Activated effector memory CD4-positive, alpha-beta T cell treated with Interleukin-2 at 50 U/mL for 16 hours (primary cell): ENCODE measurements around the gene EME2.

Experiments
- DNase-seq: peaks from one replicate; pipeline ENCODE4 v3.0.0-alpha.2; 2020

Gene EME2

DNA sequence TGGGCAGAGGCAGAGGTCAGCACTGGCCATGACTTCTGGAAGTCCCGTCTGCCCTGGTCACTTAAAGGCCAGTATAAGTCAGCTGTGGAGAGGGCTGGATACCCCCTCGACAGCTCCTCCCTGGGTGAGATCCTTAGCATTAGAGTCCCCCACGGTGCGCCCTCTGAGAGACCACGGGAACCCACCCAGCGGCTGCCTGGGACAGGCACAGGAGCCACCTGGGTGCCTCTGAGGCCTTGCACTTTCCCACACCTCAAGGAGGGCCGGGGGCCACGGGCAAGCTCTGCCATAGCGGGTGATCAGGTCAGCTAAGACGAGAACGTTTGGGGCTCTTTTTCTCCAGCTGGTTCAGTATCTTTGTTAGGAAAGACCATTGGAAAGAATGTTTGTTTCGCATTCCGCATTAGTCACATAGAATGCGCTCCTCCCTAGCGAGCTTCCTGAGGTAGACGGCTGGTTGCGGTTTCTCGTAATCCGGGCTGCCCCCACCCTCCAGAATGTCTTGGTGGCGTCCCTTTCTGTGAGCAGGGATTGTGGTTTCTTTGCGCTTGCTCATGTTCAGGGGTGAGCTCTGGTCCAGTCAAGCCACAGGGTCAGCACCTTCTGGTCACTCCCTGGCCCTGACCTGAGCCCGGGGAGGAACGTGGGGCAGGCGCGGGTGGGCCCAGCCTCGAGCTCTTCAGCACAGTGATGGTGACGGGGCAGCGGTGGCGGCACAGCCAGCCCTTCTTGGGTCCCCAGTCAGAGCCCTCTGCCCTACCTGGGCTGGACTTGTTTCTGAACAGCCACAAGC, 26.5 kb upstream of the EME2 start:
- DNase-seq, result no peak

DNA sequence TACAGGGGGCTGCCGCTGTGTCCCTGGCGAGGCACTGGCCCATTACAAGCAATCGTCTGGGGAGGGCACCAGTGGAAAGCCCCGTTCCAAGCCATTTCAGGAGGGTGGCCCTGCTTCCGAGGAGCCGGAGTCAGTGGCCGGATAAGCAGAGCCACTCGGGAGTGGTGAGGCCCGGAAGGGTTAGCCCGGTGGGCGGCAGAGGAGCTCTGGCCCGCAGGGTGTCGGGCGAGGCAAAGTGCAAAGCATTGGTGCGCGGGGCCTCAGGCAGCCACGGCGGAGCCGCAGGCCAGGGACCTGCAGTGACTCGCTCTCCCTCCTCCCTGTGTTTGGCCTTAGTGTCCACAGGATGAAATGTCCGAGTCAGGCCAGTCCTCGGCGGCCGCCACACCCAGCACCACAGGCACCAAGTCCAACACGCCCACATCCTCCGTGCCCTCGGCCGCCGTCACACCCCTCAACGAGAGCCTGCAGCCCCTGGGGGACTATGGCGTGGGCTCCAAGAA, 25.9 kb upstream of the EME2 start:
- no peak for DNase-seq

DNA sequence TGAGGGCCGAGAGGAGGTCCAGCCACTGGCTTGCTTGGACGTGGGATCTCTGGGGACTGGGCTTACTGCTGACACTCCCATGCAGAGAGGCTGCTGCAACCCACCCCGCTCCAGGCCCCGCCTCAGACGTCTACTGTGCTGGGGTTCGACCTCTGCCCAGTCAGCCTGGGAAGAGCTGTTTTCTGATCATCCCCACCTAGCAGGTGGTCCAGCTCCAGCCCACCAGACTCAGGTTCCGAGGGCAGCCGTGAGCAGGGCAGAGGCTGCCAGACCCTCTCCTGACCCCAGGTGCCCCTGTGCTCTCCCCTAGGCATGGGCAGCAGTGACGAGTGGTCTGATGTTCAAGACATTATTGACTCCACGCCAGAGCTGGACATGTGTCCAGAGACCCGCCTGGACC, 24.7 kb upstream of the EME2 start:
- DNase-seq, result no peak

DNA sequence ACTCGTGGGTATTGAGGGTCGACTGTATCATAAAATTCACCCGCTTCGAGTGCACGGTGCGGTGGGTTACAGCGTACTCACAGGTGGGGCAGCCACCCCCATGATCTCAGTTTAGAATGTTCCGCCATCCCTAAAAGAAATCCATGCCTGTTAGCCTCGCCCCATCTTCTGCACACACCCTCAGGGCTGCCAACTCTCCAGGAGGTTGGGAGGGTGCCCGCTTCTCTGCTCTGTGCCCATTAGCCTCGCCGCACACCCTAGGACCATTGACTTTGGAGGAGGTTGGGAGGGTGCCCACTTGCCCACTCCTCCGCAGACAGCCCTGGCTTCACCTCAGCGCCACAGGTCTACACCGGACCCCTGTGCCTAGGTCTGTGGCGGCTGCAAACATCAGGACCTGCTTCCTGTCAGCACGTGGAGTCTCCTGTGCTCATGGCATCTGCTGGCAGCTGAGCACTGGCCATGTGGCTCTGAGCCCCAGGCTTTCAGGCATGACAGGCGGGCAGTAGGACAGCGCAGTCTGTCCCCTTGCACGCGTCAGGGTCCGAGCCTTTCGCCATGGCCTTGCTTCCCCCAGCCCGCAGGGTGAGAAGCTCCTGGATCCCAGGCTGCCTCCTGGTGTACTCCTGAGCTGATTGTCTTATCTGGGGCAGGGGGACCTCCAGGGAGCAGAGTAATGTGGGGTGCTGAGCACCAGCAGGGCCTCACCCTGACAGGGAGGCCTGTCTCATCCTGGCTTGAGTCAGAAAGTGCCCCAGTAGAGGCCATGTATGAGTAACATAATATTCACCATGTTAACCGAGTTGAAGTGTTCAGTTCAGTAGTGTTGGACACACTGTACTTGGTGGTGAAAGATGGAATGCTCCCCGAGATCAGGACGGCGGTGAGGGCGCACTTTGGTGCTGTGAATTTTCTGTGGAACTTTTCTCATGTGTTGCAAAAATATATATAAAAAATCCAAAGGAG, 23.2 kb upstream of the EME2 start:
- DNase-seq, result no peak

DNA sequence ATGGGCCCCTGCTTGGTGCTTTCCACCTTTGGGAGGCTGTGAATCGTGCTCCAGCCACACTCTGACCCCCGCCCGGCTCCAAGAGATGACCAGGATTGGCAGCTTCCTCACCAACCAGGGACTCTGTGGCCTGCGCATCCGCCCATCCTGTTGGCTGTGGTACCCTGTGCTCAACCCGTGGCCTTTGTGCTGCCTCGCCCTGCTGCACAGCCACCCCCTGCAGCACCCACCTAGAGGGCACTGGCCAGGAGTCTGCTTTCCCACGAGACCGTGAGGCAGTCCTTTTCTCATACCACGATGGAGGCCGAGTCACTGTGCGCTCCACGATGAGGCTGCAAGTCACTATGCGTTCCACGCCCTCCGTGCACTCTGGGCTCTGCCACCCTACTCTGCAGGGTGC, 20.7 kb upstream of the EME2 start:
- no peak for DNase-seq

DNA sequence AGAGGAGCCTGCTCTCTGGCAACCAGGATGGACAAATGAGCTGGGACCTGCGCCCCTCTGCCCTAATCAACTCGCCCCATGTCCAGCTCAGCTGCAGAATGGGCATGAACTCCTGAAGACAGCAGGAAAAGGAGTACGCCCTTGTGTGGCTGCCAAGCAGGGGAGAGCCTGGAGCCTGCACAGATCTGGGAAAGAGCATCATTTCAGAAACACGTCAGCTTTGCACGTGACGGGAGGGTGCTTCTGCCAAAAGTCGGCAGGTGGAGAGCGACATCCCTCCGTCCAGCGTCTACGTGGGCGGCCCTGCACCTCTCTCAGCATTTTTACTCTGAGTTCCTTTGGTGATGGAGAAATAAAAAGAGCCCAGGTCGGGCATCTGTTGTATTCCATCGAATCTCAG, 19.8 kb upstream of the EME2 start:
- no peak for DNase-seq

DNA sequence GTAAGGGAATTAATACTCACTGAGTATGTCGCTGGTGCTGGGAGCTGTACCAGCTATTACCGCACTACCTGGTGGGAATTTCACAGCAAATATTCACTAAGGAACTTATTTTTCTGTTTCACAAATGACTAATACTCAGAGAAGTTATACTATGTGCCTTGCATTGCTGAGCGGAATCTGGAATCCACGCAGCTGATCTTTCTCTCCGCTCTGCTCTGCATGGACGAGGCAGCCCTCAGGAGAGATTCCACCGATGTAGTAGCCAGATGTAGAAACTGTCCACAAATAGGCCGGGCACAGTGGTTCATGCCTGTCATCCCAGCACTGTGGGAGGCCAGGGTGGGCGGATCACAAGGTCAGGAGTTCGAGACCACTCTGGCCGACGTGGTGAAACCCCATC, 18.4 kb upstream of the EME2 start:
- no peak for DNase-seq

DNA sequence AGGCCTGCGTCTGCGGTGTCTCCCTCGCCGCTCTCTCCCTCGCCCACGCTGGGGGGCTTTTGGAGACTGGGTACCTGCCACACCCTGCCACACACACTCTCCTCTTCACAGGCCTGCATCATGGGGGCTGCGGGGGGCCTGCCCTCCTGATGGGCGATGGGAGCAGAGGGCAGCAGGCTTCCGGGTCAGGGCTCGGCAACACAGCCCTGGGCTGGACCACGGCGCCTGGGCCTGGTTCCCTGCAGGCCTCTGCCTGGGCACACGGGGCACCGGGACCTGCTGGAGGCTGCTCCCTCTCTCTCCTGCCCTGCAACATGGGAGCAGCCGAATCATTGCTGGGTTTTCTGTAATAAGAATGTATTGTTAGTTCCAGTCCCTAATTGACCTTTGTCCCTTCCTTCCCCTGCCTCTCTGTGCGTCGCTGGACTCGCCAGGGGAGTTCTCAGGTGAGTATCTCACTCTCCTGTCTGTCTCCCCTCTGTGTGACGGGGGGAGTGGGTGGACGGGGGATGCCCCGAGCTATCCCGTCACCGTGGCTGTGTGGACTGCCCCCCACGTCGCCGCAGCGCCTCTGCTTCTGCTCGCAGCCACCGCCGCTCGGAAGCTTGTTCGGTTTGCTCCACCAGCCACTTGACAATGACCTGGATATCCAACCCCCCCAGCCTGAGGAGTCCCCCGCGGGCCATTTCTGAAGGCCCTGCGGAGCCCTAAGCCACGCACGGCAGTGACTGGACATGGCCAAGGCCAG, 14.7 kb upstream of the EME2 start:
- DNase-seq, result no peak

DNA sequence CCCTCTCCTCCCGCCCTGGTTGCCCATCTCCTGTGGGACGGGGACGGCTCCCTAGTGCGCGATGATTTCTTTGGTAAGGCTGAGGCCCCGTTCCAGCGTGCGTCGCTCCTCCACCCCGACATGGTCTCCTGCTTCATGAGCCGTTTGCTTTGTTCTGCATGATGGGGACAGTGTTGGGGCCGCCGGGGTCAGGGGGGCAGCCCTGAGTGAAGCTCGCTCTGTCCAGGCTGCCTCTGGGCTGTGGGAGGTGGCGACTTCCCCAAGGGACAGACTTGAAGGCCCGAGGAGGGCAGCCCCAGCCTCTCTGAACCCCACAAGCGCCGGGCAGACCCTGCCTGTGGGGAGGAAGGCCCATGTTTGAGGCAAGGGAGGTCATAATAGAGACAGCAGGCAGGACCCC, 13.7 kb upstream of the EME2 start:
- no peak for DNase-seq

DNA sequence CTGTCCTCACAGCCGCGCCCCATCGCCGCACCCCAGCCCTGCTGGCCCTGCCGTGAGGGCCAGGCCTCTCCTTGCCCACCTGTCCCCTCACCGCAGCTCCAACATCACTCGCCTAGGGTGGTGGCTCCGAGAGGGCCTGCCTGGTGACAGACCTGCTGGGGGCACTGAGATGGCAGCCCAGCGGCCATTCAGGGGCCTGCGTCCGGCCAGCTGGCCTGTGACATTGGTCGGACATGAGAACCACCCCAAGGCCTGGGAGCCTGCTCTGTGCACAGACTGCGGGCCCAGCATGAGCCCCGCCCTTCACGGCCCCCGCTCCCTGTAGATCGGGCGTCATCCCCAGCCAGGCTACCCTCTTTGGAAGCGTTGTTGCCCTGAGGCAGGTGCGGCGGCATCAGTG, 13.1 kb upstream of the EME2 start:
- no peak for DNase-seq

DNA sequence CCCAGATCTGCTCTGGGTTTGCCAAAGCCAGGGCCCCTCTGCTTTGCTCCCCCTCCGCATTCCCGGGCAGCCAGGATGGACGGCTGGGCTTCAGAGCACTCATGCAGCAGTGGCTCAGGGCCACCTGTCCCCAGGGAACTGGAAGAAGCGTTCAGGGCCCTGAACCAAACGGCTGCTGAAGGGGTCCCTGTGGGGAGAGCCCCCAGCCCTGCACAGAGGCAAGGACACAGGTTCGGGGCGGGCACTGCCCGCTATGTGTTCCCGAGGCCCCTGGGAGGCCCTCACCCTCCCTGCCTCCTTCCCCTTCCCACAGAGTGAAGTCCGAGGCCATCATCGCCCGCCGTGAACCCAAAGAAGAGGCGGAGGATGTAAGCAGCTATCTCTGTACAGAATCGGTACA, 11.7 kb upstream of the EME2 start:
- DNase-seq, result no peak

DNA sequence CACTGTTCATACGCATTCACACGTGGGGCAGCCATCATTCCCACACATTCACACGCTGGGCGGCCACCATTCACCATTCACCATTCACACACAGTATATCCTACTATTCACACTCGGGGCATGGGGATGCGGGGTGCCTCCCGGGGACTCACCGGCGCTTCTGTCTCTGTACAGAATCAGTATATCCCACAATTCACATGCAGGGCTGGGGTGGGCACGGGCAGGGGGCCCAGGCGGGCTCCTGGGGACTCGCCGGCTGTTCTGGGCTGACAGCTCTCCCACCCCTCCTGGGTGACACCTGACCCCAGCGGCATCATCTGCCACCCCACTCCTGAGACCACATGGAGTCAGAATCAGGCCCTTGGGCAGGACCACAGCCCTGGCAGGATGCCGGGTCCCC, 10.9 kb upstream of the EME2 start:
- no peak for DNase-seq

DNA sequence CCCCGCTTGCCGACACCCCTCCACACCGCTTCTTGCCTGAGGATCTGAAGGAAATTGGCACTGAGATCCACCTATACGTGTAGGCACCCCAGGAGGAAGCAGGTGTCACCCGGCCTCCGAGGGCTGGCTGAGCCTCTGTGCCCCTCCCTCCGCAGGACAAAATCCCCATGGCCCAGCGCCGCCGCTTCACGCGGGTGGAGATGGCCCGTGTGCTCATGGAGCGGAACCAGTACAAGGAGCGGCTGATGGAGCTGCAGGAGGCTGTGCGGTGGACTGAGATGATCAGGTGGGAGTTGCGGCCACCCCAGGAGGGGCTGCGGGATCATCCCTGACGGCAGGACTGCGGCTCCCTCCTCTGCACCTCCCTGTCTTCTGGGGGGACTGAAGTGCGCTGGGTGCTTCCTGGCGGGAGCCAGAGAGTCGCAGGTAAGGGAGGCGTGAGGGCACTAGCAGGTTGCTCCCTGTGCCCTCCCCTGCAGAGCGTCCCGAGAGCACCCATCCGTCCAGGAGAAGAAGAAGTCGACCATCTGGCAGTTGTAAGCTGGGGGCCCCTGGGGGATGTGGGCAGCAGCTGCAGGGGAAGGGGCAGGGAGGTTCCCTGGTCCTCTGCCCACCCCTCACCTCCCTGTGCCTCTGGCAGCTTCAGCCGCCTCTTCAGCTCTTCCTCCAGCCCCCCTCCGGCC, 10.3 kb upstream of the EME2 start:
- DNase-seq, result no peak

DNA sequence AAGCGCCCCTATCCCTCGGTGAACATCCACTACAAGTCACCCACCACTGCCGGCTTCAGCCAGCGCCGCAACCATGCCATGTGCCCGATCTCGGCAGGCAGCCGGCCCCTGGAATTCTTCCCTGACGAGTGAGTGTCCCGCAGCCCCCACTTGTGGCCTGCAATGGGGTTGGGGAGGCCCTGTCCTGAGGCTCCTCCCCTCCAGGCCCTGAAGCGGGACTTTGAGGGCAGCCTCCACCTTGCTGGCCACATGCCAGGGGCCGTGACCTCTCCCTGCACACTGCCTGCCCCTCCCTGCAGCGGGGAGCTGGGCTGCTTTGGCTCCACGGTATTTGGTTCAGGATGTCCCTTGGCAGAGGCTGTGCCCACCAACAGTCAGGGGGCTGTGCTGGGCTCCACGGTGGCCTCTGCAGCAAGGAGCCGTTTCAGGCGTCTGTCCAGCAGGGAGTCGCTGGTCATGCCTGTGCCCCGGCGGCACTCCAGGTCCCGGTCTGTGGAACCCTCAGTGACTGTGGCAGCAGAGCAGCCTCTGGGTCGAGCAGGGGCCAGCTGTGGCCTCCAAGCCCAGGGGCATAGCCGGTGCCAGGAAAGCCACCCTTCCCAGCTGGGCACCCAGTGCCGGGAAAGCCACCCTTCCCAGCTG, 9.6 kb upstream of the EME2 start:
- no peak for DNase-seq

DNA sequence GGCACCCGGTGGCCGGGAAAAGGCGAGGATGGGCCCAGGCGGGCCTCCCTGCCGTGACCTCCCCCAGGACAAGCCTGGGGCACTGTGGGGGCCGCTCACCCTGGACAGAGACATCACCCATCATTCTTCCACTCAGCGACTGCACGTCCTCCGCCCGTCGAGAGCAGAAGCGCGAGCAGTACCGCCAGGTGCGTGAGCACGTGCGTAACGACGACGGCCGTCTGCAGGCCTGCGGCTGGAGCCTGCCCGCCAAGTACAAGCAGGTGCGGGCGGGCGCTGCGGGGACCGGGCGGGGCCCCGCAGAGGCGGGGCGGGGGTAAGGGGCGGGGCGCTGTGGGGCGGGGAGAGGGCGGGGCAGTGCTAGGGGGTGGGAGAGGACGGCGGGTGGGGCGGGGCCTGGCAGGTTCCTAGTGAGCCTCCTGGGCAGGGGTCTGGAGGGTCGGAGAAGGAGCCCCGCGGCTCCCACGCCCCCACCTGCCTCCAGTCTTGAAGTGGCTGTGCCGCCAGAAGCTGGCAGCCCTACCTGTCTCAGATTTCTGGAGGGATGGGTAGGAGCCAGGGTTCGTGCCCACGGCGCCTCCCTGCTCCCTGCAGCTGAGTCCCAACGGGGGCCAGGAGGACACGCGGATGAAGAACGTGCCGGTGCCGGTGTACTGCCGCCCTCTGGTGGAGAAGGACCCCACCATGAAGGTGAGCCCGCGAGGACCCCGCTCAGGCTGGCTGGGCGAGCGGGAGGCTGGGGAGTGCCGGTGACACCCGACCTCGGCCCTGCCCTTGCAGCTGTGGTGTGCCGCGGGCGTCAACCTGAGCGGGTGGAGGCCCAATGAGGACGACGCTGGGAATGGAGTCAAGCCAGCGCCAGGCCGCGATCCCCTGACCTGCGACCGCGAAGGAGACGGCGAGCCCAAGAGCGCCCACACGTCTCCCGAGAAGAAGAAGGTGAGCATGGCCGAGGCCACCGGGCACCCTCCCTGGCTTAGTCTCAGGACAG, 8.8 kb upstream of the EME2 start:
- DNase-seq, result no peak

DNA sequence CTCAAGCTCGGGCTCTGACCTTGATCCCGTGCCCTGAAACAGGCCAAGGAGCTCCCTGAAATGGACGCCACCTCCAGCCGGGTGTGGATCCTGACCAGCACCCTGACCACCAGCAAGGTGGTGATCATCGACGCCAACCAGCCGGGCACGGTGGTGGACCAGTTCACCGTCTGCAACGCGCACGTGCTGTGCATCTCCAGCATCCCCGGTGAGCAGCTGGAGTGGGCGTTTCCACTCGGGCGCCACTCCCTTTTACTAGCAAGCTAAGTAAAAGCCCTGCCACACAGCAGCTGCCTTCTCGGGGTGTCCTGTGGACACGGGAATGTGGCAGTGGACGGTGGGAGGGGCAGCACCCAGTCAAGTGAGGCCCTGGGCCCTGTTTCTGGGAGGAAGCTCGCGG, 7.6 kb upstream of the EME2 start:
- no peak for DNase-seq

DNA sequence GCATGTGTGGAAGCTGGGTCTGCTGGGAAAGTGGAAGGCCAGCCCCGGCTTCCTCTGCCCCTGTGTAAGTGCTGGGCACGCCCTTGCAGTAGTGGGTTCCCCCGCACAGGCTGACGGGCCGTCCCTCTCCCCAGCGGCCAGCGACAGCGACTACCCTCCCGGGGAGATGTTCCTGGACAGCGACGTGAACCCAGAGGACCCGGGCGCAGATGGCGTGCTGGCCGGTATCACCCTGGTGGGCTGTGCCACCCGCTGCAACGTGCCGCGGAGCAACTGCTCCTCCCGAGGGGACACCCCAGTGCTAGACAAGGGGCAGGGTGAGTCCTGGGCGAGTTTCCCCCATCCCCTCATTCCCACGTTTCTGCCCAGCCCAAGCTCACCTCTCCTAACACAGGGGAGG, 6.8 kb upstream of the EME2 start:
- DNase-seq, result no peak

DNA sequence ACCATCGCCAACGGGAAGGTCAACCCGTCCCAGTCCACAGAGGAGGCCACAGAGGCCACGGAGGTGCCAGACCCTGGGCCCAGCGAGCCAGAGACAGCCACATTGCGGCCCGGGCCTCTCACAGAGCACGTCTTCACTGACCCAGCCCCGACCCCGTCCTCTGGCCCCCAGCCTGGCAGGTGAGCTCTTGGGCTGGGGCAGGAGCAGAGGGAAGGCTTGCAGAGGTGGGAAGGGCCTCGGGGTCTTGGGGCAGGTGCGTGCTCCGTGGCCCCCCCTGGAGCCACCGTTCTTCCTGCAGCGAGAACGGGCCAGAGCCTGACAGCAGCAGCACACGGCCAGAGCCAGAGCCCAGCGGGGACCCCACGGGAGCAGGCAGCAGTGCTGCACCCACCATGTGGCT, 6.4 kb upstream of the EME2 start:
- no peak for DNase-seq

DNA sequence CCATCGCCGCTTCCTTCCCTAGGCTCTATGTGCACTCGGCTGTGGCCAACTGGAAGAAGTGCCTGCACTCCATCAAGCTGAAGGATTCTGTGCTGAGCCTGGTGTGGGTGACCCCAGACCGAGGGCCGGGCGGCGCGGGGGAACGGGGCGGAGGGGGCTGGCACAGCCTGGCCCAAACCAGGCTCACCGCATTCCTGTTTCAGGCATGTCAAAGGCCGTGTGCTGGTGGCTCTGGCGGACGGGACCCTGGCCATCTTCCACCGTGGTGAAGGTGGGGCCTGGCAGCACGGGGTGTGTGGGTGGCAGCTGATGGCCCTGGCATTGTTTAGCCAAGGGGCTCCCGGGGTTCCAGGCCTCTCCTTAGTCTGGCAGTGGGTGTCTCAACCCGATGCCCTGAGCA, 5.9 kb upstream of the EME2 start:
- DNase-seq, result no peak

DNA sequence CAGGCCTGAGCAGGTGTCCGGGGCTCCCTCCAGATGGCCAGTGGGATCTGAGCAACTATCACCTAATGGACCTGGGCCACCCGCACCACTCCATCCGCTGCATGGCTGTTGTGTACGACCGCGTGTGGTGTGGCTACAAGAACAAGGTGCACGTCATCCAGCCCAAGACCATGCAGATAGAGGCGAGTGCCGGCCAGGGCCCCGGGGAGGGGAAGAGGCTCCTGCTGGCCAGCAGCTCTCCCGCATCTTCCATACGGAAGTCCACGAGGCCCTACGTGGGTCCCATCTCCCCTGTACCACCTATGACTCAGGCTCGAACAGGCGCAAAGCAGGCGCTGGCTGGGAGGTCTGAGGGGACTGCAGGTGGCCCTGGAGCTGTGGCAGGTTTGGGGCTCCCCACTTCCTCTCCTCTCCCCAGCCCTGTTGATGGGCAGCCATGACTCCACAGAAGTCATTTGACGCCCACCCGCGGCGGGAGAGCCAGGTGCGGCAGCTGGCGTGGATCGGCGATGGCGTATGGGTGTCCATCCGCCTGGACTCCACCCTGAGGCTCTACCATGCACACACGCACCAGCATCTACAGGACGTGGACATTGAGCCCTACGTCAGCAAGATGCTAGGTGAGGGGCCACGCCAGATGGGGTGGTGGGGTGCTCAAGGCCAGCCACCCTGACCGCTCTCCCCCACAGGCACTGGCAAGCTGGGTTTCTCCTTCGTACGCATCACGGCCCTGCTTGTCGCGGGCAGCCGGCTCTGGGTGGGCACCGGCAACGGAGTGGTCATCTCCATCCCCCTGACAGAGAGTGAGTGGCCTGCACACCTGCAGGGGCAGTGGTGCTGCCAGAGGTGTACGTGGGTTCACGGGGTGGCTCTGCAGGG, 5.3 kb upstream of the EME2 start:
- no peak for DNase-seq
